Subcutaneous abdominal adipose tissue (tissue), 5 donors: ENCODE measurements around the gene DNAAF8.

Experiments used
- H3K27ac ChIP-seq: one replicate; pipeline ENCODE4 v1.7.0; 2013; ENCODE audit warnings: low read depth, mild to moderate bottlenecking, inconsistent platforms, low read length, moderate library complexity
- H3K27me3 ChIP-seq, 5 donors: one replicate each; pipeline ENCODE4 v1.7.0; 2013; ENCODE audit warnings: low read length in 5 of 5, inconsistent platforms in 1 of 5; ENCODE audit not compliant: control insufficient read depth in 5 of 5, insufficient read depth in 4 of 5
- H3K36me3 ChIP-seq, 5 donors: one replicate each; pipeline ENCODE4 v1.7.0; 2013; ENCODE audit warnings: low read length in 5 of 5; ENCODE audit not compliant: control insufficient read depth in 5 of 5, insufficient read depth in 5 of 5
- H3K4me1 ChIP-seq, 5 donors: one replicate each; pipeline ENCODE4 v1.7.0; 2013; ENCODE audit warnings: low read length in 5 of 5, mild to moderate bottlenecking in 3 of 5, moderate library complexity in 1 of 5; ENCODE audit not compliant: control insufficient read depth in 5 of 5, insufficient read depth in 5 of 5
- H3K4me3 ChIP-seq, 5 donors: one replicate each; pipeline ENCODE4 v1.7.0; 2013; ENCODE audit warnings: low read length in 5 of 5, low read depth in 1 of 5
- H3K9ac ChIP-seq, 5 donors: one replicate each; pipeline ENCODE4 v1.7.0; 2013; ENCODE audit warnings: low read length in 5 of 5, mild to moderate bottlenecking in 4 of 5, moderate library complexity in 3 of 5
- H3K9me3 ChIP-seq, 5 donors: one replicate each; pipeline ENCODE4 v1.7.0; 2013; ENCODE audit warnings: low read length in 5 of 5; ENCODE audit not compliant: control insufficient read depth in 5 of 5
- donor health status: healthy.
- donor health status: healthy.
- donor health status: healthy.
- donor health status: healthy.
- donor health status: healthy.

Gene DNAAF8

GRCh38 chr16:4765511-4766474 is 31.5 kb downstream of the DNAAF8 start:
- Histone ChIP-seq H3K27ac (peak overlapping the region; percentile 83), H3K4me1 (peaks cover 5 to 42% (median 32%) of the 10 kb centered on the region in 5 donors)

GRCh38 chr16:4766875-4767628 is 32.7 kb downstream of the DNAAF8 start, which contains the start of gene ZNF500:
Gene ZNF500, minus strand, starts transcription at chr16:4767162. Its CDS starts 1,184 bp downstream, at chr16:4765978.
- no peaks in the 10 kb centered on the region for H3K27me3 ChIP-seq
- H3K36me3 ChIP-seq, result peaks cover 0 to 29% (median 23%) of the 10 kb centered on the region in 5 donors
- peak within 1 kb of the TSS; percentile 83 for H3K27ac ChIP-seq
- H3K9ac ChIP-seq, result peak within 1 kb of the TSS; percentile 87 to 95 (median 94)
- no peaks in the 10 kb centered on the region for H3K9me3 ChIP-seq
- peak within 1 kb of the TSS; percentile 80 to 89 (median 87) for H3K4me3 ChIP-seq
- H3K4me1 ChIP-seq, result peaks cover 5 to 42% (median 32%) of the 10 kb centered on the region in 5 donors

More at GRCh38 chr16:4765511-4766474, 31.5 kb downstream of the DNAAF8 start:
- Histone ChIP-seq H3K36me3 (peaks cover 0 to 39% (median 30%) of the 10 kb centered on the region in 5 donors), H3K9ac (peak overlapping the region; percentile 87 to 95 (median 94)), H3K27me3 (no peaks in the 10 kb centered on the region), H3K4me3 (peak overlapping the region; percentile 79 to 89 (median 82)), H3K9me3 (no peaks in the 10 kb centered on the region)

- Histone ChIP-seq H3K27me3 (no peaks in the 10 kb centered on the region), H3K4me1 (peaks cover 5 to 42% (median 32%) of the 10 kb centered on the region in 5 donors), H3K9me3 (no peaks in the 10 kb centered on the region), H3K36me3 (peaks cover 0 to 20% (median 15%) of the 10 kb centered on the region in 5 donors), H3K9ac (peak overlapping the region in 4 of 5 donors; percentile 64 to 73 (median 68)), H3K4me3 (peak overlapping the region; percentile 57 to 89 (median 66)), H3K27ac (peak overlapping the region; percentile 37)
Observed at GRCh38 chr16:4767872-4768548, 33.7 kb downstream of the DNAAF8 start.

GRCh38 chr16:4768549-4769305 is 34.4 kb downstream of the DNAAF8 start:
- Histone ChIP-seq H3K4me3 (peak overlapping the region; percentile 57 to 89 (median 66)), H3K27ac (peak overlapping the region; percentile 37), H3K9ac (peak overlapping the region in 4 of 5 donors; percentile 67 to 82 (median 72)), H3K36me3 (peaks cover 0 to 16% (median 9%) of the 10 kb centered on the region in 5 donors), H3K27me3 (no peaks in the 10 kb centered on the region), H3K9me3 (no peaks in the 10 kb centered on the region), H3K4me1 (peaks cover 5 to 42% (median 32%) of the 10 kb centered on the region in 5 donors)

- H3K4me1 ChIP-seq, result peaks cover 5 to 42% (median 32%) of the 10 kb centered on the region in 5 donors
- H3K36me3 ChIP-seq, result peaks cover 0 to 10% (median 5%) of the 10 kb centered on the region in 5 donors
- no peaks in the 10 kb centered on the region for H3K9me3 ChIP-seq
- H3K27me3 ChIP-seq, result no peaks in the 10 kb centered on the region
- no peak overlapping the region for H3K27ac ChIP-seq
- peak overlapping the region; percentile 57 to 83 (median 66) for H3K4me3 ChIP-seq
- peak overlapping the region in 3 of 5 donors; percentile 45 to 82 (median 50) for H3K9ac ChIP-seq
Observed at GRCh38 chr16:4769306-4769638, 34.9 kb downstream of the DNAAF8 start.

GRCh38 chr16:4771646-4772045 is 37.3 kb downstream of the DNAAF8 start:
- Histone ChIP-seq H3K27me3 (peaks cover 0 to 3% (median 0%) of the 10 kb centered on the region in 5 donors), H3K9me3 (no peaks in the 10 kb centered on the region), H3K36me3 (no peaks in the 10 kb centered on the region), H3K9ac (no peak overlapping the region), H3K4me3 (no peak overlapping the region), H3K4me1 (peaks cover 0 to 23% (median 15%) of the 10 kb centered on the region in 5 donors), H3K27ac (no peak overlapping the region)

- no peak overlapping the region for H3K4me3 ChIP-seq
- H3K9me3 ChIP-seq, result no peaks in the 10 kb centered on the region
- peaks cover 0 to 18% (median 15%) of the 10 kb centered on the region in 5 donors for H3K4me1 ChIP-seq
- no peaks in the 10 kb centered on the region for H3K36me3 ChIP-seq
- no peak overlapping the region for H3K9ac ChIP-seq
- peaks cover 0 to 3% (median 0%) of the 10 kb centered on the region in 5 donors for H3K27me3 ChIP-seq
- no peak overlapping the region for H3K27ac ChIP-seq
Observed at GRCh38 chr16:4772351-4772750, 38.0 kb downstream of the DNAAF8 start.

- H3K9me3 ChIP-seq, result no peaks in the 10 kb centered on the region
- H3K27me3 ChIP-seq, result peaks cover 0 to 3% (median 0%) of the 10 kb centered on the region in 5 donors
- H3K4me3 ChIP-seq, result no peak overlapping the region
- no peaks in the 10 kb centered on the region for H3K36me3 ChIP-seq
- no peak overlapping the region for H3K9ac ChIP-seq
- no peaks in the 10 kb centered on the region for H3K4me1 ChIP-seq
- no peak overlapping the region for H3K27ac ChIP-seq
Observed at GRCh38 chr16:4775005-4775404, 40.7 kb downstream of the DNAAF8 start.
